ENCODE results near the gene DENND5A.
"Not testable (repeated sequence)": the region's sequence is repeated elsewhere in the genome, so short reads cannot be mapped to it uniquely, and the experiment has no call there.

Gene DENND5A

DNA sequence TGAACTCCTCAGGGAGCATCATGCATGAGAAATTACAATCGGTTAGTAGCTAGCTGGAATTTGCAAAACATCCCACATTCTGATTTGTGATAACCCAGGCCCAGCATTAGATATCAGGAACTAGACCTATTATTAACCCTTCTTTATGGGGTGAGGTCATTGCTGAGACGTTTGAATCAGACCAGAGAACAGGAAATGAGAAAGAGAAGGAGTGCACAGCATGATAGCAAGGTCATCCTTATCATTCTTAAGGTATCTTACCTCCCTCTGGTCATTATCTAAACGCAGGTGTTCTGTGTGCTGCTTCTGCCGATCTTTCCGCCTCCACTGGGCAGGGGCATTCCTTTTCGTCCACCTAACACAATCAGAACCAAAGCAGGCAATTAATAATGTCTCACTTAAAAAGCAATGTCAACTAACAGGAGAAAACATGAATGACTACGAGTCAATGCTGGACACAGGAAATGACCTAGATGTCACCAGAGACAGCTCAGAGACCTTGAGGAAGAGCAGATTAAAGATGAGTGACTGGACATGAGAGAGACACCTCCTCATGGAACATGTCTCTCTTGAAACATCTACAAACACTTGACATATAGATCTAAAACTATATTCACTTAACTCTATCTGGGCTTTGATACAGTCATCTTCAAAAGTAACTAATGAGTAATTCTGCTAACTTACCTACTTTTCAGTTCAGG, 95.4 kb downstream of the DENND5A start:
- H3K4me3 ChIP-seq (ENCODE audit: low read depth, low read length): no peak overlapping the region
- TF ChIP-seq, protein P1, sequence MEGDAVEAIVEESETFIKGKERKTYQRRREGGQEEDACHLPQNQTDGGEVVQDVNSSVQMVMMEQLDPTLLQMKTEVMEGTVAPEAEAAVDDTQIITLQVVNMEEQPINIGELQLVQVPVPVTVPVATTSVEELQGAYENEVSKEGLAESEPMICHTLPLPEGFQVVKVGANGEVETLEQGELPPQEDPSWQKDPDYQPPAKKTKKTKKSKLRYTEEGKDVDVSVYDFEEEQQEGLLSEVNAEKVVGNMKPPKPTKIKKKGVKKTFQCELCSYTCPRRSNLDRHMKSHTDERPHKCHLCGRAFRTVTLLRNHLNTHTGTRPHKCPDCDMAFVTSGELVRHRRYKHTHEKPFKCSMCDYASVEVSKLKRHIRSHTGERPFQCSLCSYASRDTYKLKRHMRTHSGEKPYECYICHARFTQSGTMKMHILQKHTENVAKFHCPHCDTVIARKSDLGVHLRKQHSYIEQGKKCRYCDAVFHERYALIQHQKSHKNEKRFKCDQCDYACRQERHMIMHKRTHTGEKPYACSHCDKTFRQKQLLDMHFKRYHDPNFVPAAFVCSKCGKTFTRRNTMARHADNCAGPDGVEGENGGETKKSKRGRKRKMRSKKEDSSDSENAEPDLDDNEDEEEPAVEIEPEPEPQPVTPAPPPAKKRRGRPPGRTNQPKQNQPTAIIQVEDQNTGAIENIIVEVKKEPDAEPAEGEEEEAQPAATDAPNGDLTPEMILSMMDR (IDR thresholded peaks at IDR 0.05; ENCODE audit: low read depth, low read length): no peak

DNA sequence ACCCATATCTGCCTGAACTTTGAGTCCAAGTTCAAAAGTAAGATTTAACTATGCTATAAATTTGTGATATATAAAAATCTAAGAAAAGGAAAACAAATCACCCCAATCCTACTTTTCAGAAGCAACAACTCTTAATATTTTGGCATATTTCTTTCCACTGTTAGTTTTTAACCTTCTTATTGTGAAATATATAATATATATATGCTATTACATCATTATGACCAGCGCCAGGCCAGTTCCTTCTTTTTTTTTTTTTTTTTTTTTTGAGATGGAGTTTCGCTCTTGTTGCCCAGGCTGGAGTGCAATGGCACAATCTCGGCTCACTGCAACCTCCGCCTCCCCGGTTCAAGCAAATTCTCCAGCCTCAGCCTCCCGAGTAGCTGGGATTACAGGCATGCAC, 103.2 kb downstream of the DENND5A start:
- not testable (repeated sequence) for H3K4me3 ChIP-seq (ENCODE audit: low read depth, low read length)

DNA sequence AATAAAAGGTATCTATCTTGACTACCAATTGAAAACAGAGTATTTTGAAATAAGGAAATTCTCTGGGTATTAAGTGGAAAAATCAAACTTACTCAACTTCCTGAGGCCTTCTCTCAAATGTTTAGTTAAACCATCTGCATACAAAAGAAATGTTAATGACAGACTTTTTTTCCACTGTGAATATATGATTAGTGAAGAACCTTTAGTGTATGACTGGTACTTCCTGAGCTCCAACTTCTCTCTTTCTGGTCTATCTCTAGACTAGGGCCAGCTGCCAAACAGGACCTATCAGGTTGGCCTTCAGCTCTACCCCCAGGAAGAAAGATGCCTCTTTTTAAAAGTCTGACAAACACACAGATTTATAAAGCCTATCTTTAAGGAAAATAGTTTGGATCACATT, 105.0 kb downstream of the DENND5A start:
- TF ChIP-seq, protein P1 (IDR thresholded peaks at IDR 0.05; ENCODE audit: low read depth, low read length): no peak
- no peak overlapping the region for H3K4me3 ChIP-seq (ENCODE audit: low read depth, low read length)

DNA sequence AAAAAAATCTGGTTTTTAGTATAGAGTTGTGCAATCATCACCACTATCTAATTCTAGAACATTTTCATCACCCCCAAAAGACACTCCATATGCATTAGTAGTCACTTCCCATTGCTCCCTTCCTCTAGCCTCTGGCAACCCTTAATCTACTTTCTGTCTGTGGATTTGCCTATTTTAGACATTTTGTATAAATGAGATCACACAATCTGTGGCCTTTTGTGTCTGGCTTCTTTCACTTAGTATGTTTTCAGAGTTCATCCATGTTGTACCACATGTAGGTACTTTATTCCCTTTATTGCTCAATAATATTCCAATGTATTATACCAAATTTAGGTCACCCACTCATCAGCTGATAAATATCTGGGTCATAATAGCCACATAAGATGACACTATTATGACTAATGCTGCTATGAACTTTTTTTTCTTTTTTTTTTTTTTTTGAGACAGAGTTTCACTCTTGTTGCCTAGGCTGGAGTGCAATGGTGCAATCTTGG, 106.2 kb downstream of the DENND5A start:
- no peak overlapping the region for H3K4me3 ChIP-seq (ENCODE audit: low read depth, low read length)
- TF ChIP-seq, protein P1 (IDR thresholded peaks at IDR 0.05; ENCODE audit: low read depth, low read length): no peak

DNA sequence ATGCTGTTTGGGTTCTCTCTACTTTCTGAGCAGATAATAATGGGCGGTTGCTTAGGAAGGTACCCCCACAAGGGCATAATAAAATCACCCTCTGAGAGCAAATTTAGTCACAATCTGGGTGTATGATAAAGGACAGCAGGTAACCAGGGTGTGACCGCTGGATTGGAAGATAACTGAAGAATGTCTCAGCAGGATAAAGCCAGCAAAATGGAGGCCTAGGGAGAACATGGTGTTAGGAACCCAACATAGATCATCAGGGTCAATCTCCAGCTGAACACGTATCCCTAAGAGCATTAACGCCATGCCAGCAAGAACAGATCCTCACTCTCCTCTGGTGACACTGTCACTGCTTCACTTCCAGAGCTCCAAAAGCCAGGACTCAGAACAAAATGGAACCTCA, 109.2 kb downstream of the DENND5A start:
- TF ChIP-seq, protein P1 (IDR thresholded peaks at IDR 0.05; ENCODE audit: low read depth, low read length): no peak
- H3K4me3 ChIP-seq (ENCODE audit: low read depth, low read length): no peak overlapping the region

DNA sequence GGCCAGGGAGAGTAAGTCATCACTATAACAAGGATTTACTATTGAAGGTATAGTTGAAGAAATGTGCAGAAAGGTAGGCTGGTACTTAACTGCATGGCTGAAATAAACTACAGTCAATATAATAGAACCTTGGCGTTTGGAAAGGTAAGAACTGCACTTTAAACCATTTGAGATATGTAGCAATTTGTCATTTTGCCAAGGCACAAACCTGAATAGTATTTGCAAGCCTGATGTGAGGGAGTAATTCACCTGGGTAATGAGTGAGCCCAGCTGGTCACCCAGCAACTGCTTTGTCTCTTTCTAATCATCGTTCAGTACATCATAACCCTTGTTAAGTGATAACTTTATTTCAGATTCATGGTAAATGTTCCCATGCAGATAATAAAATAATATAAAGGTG, 111.5 kb downstream of the DENND5A start:
- TF ChIP-seq, protein P1 (IDR thresholded peaks at IDR 0.05; ENCODE audit: low read depth, low read length): no peak
- H3K4me3 ChIP-seq (ENCODE audit: low read depth, low read length): no peak overlapping the region

DNA sequence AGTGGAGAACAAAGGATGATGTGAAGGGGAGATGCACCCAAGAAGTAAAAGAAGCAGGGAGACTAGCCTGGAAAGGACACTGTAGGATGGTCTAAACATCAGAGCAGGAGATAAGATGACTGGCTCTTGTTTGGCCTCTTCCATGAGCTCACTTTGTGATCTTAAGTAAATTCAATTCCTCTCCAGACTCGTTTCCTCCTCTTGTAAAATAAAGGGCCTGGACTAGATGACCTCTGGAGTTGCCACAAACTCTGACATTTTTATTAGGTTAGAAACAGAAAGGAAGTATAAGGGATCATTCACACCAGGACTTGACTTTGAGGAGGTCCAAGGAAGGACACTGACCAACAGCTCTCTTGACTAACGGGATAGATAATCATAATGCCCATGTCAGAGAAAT, 113.5 kb downstream of the DENND5A start:
- TF ChIP-seq, protein P1 (IDR thresholded peaks at IDR 0.05; ENCODE audit: low read depth, low read length): no peak
- H3K4me3 ChIP-seq (ENCODE audit: low read depth, low read length): no peak overlapping the region

DNA sequence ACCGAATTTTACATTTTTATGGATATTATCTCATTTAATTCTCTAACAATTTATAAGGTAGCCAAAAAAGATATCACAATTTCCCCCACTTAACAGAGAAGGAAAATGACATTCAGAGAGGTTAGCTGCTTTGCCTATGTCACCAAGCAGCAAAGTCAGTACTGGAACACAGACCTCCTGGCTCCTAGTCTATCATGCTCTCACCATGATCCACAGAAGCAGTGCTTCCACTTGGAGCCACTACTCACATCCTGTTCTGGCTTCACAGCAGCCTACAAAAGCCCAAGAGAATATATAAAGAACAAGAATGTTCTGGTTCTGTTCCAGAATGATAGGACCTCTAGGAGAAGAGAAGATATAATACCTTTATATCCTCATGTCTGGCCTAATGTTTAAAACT, 114.2 kb downstream of the DENND5A start:
- TF ChIP-seq, protein P1 (IDR thresholded peaks at IDR 0.05; ENCODE audit: low read depth, low read length): no peak
- H3K4me3 ChIP-seq (ENCODE audit: low read depth, low read length): no peak overlapping the region
